Measurements from ENCODE around the gene MZF1.

MZF1 gene

DNA sequence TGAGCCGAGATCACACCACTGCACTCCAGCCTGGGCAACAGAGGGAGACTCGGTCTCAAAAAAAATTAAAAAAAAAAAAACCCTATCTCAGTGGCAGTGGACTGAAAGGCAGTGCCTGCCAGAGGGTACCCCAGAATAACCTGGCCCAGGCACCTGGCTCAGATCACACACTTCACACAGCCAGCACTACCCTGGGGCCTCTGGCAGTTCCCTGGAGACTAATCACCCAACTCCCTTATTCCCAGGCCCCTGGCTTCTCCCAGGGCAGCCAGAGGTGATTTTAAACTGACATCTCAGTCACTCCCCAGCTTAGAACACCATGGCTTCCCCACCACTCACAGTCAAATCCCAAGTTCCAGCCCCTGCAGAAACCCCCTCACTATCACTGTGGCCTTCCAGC is 57.9 kb downstream of the MZF1 start:
- no peak for ATAC-seq
- TF ChIP-seq ZFP3 (CRISPR knock-in tag; IDR thresholded peaks at IDR 0.05) (no peak), CSDC2 (CRISPR knock-in tag; IDR thresholded peaks at IDR 0.05) (no peak), SNAI2 (CRISPR knock-in tag; IDR thresholded peaks at IDR 0.05) (no peak), TOX (CRISPR knock-in tag; IDR thresholded peaks at IDR 0.05; ENCODE audit: borderline replicate concordance) (no peak), ZFP30 (CRISPR knock-in tag; IDR thresholded peaks at IDR 0.05) (no peak), ZNF70 (CRISPR knock-in tag; IDR thresholded peaks at IDR 0.05) (no peak), PPARA (CRISPR knock-in tag; IDR thresholded peaks at IDR 0.05; ENCODE audit: borderline replicate concordance) (no peak), ESRRG (CRISPR knock-in tag; IDR thresholded peaks at IDR 0.05) (no peak), BACH2 (CRISPR knock-in tag; IDR thresholded peaks at IDR 0.05; ENCODE audit: borderline replicate concordance) (no peak), ZC3H10 (CRISPR knock-in tag; IDR thresholded peaks at IDR 0.05) (no peak), ZNF565 (CRISPR knock-in tag; conservative IDR thresholded peaks at IDR 0.05; ENCODE audit: low read depth) (no peak), TCF4 (CRISPR knock-in tag; IDR thresholded peaks at IDR 0.05; ENCODE audit: borderline replicate concordance) (no peak), ZNF8 (CRISPR knock-in tag; IDR thresholded peaks at IDR 0.05) (no peak), ARNTL (CRISPR knock-in tag; IDR thresholded peaks at IDR 0.05; ENCODE audit: borderline replicate concordance, low read depth) (no peak)
- TF ChIP-seq, protein P1, sequence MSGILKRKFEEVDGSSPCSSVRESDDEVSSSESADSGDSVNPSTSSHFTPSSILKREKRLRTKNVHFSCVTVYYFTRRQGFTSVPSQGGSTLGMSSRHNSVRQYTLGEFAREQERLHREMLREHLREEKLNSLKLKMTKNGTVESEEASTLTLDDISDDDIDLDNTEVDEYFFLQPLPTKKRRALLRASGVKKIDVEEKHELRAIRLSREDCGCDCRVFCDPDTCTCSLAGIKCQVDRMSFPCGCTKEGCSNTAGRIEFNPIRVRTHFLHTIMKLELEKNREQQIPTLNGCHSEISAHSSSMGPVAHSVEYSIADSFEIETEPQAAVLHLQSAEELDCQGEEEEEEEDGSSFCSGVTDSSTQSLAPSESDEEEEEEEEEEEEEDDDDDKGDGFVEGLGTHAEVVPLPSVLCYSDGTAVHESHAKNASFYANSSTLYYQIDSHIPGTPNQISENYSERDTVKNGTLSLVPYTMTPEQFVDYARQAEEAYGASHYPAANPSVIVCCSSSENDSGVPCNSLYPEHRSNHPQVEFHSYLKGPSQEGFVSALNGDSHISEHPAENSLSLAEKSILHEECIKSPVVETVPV (CRISPR knock-in tag; IDR thresholded peaks at IDR 0.05), result no peak
- TF ChIP-seq, protein P2, sequence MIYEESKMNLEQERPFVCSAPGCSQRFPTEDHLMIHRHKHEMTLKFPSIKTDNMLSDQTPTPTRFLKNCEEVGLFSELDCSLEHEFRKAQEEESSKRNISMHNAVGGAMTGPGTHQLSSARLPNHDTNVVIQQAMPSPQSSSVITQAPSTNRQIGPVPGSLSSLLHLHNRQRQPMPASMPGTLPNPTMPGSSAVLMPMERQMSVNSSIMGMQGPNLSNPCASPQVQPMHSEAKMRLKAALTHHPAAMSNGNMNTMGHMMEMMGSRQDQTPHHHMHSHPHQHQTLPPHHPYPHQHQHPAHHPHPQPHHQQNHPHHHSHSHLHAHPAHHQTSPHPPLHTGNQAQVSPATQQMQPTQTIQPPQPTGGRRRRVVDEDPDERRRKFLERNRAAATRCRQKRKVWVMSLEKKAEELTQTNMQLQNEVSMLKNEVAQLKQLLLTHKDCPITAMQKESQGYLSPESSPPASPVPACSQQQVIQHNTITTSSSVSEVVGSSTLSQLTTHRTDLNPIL (CRISPR knock-in tag; IDR thresholded peaks at IDR 0.05; ENCODE audit: low read depth), result no peak
- TF ChIP-seq, protein P3, sequence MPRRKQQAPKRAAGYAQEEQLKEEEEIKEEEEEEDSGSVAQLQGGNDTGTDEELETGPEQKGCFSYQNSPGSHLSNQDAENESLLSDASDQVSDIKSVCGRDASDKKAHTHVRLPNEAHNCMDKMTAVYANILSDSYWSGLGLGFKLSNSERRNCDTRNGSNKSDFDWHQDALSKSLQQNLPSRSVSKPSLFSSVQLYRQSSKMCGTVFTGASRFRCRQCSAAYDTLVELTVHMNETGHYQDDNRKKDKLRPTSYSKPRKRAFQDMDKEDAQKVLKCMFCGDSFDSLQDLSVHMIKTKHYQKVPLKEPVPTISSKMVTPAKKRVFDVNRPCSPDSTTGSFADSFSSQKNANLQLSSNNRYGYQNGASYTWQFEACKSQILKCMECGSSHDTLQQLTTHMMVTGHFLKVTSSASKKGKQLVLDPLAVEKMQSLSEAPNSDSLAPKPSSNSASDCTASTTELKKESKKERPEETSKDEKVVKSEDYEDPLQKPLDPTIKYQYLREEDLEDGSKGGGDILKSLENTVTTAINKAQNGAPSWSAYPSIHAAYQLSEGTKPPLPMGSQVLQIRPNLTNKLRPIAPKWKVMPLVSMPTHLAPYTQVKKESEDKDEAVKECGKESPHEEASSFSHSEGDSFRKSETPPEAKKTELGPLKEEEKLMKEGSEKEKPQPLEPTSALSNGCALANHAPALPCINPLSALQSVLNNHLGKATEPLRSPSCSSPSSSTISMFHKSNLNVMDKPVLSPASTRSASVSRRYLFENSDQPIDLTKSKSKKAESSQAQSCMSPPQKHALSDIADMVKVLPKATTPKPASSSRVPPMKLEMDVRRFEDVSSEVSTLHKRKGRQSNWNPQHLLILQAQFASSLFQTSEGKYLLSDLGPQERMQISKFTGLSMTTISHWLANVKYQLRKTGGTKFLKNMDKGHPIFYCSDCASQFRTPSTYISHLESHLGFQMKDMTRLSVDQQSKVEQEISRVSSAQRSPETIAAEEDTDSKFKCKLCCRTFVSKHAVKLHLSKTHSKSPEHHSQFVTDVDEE (CRISPR knock-in tag; IDR thresholded peaks at IDR 0.05), result no peak
- TF ChIP-seq, protein P4, sequence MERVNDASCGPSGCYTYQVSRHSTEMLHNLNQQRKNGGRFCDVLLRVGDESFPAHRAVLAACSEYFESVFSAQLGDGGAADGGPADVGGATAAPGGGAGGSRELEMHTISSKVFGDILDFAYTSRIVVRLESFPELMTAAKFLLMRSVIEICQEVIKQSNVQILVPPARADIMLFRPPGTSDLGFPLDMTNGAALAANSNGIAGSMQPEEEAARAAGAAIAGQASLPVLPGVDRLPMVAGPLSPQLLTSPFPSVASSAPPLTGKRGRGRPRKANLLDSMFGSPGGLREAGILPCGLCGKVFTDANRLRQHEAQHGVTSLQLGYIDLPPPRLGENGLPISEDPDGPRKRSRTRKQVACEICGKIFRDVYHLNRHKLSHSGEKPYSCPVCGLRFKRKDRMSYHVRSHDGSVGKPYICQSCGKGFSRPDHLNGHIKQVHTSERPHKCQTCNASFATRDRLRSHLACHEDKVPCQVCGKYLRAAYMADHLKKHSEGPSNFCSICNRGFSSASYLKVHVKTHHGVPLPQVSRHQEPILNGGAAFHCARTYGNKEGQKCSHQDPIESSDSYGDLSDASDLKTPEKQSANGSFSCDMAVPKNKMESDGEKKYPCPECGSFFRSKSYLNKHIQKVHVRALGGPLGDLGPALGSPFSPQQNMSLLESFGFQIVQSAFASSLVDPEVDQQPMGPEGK (CRISPR knock-in tag; IDR thresholded peaks at IDR 0.05; ENCODE audit: borderline replicate concordance), result no peak
- TF ChIP-seq, protein P5, sequence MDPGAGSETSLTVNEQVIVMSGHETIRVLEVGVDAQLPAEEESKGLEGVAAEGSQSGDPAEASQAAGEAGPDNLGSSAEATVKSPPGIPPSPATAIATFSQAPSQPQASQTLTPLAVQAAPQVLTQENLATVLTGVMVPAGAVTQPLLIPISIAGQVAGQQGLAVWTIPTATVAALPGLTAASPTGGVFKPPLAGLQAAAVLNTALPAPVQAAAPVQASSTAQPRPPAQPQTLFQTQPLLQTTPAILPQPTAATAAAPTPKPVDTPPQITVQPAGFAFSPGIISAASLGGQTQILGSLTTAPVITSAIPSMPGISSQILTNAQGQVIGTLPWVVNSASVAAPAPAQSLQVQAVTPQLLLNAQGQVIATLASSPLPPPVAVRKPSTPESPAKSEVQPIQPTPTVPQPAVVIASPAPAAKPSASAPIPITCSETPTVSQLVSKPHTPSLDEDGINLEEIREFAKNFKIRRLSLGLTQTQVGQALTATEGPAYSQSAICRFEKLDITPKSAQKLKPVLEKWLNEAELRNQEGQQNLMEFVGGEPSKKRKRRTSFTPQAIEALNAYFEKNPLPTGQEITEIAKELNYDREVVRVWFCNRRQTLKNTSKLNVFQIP (CRISPR knock-in tag; IDR thresholded peaks at IDR 0.05; ENCODE audit: borderline replicate concordance, low read depth), result no peak

DNA sequence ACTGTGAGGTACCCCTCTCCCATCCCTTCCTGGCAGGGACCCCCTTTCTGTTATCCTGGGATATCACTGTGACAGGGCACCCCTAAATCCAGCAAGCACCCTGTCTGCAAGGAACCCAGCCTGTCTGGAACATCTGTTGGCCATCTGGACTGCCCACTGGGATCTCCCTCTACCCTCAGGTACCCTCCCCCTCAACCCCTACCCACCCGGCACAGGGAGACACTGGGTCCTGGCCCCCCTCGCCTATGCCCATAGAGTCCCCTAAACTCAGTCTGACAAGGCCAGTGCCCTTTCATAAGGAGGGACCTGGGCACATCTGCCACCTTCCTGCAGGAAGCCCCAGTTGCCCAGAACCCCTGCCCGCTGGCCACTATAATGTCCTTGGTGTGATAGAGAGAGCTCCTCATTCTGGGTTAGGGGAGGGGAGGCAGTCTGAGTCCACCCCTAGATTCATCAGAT is 58.5 kb downstream of the MZF1 start:
- TF ChIP-seq ZNF565 (CRISPR knock-in tag; conservative IDR thresholded peaks at IDR 0.05; ENCODE audit: low read depth) (no peak), TCF4 (CRISPR knock-in tag; IDR thresholded peaks at IDR 0.05; ENCODE audit: borderline replicate concordance) (no peak), ZC3H10 (CRISPR knock-in tag; IDR thresholded peaks at IDR 0.05) (no peak), TOX (CRISPR knock-in tag; IDR thresholded peaks at IDR 0.05; ENCODE audit: borderline replicate concordance) (no peak), ZNF70 (CRISPR knock-in tag; IDR thresholded peaks at IDR 0.05) (no peak)
- no peak for ATAC-seq

DNA sequence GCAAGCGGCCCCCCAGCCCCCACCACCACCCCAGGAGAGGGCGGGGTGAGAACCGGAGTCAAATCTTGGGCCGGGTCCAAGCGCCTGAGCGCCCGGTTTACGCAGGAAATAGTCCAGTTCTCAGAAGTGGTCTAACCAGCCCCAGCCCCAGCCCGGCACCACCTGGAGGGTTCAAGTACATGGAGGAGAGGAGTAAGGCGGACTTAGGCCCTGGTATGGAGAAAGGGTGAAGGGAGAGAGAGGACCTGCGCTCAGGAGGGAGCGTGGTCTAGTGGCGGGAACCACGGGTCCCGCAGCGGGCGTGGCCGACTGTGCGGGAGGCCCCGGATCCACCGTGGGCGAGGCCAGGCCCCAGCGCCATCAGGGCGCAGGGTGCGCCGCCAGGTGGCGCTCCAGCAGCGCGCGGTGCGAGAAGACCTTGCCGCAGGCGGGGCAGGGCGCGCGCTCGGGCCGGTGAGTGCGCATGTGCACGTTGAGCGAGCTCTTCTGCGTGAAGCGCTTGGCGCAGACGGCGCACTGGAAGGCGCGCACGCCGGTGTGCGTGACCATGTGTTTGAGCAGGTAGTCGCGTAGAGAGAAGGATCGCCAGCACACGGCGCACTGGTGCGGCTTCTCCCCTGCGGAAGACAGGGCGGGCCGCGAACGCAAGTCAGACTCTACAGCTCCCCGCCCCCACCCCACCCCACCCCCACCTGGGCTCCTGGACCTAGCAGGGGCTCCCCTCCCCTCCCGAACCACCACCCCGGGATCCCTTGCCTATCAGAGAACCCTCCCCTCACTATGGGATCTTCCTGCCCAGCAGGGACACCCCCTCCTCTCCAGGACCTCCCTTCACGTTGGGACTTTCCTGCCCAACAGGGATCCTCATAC is 59.2 kb downstream of the MZF1 start:
- ATAC-seq, result peak; percentile 90
- no peak for TF ChIP-seq OSR1 (CRISPR knock-in tag; IDR thresholded peaks at IDR 0.05)
- no peak for TF ChIP-seq ARNTL (CRISPR knock-in tag; IDR thresholded peaks at IDR 0.05; ENCODE audit: borderline replicate concordance, low read depth)
- TF ChIP-seq PPARA (CRISPR knock-in tag; IDR thresholded peaks at IDR 0.05; ENCODE audit: borderline replicate concordance), result no peak
- TF ChIP-seq ZNF8 (CRISPR knock-in tag; IDR thresholded peaks at IDR 0.05), result no peak
- TF ChIP-seq, protein P3 (CRISPR knock-in tag; IDR thresholded peaks at IDR 0.05), result no peak
- TF ChIP-seq ZNF565 (CRISPR knock-in tag; conservative IDR thresholded peaks at IDR 0.05; ENCODE audit: low read depth), result no peak
- no peak for TF ChIP-seq ZC3H10 (CRISPR knock-in tag; IDR thresholded peaks at IDR 0.05)
- no peak for TF ChIP-seq TOX (CRISPR knock-in tag; IDR thresholded peaks at IDR 0.05; ENCODE audit: borderline replicate concordance)
- TF ChIP-seq, protein P1 (CRISPR knock-in tag; IDR thresholded peaks at IDR 0.05), result no peak
- TF ChIP-seq ESRRG (CRISPR knock-in tag; IDR thresholded peaks at IDR 0.05), result no peak
- TF ChIP-seq ZNF70 (CRISPR knock-in tag; IDR thresholded peaks at IDR 0.05), result no peak
- no peak for TF ChIP-seq BACH2 (CRISPR knock-in tag; IDR thresholded peaks at IDR 0.05; ENCODE audit: borderline replicate concordance)
- no peak for TF ChIP-seq ZFP3 (CRISPR knock-in tag; IDR thresholded peaks at IDR 0.05)
- no peak for TF ChIP-seq ZFP30 (CRISPR knock-in tag; IDR thresholded peaks at IDR 0.05)
- no peak for TF ChIP-seq SNAI2 (CRISPR knock-in tag; IDR thresholded peaks at IDR 0.05)

Measured in SK-N-SH treated with all-trans-retinoic acid at 6 μM for 48 hours (cell line).